Loucy (cell line): ENCODE measurements around the gene OR2T8.

ENCODE experiments used
- H2AFZ ChIP-seq: fragments of 200-600 bp; sonication (generic); 2 replicates; pipeline ENCODE4 v1.6.0; 2016; ENCODE audit warnings: antibody characterized with exemption, mild to moderate bottlenecking, low read length, moderate library complexity
- H3F3A ChIP-seq: fragments of 200-600 bp; 2 replicates; pipeline ENCODE4 v1.6.0; 2016; ENCODE audit warnings: antibody characterized with exemption, low read depth, mild to moderate bottlenecking
- H3K27me3 ChIP-seq: fragments of 200-600 bp; sonication (generic); 2 replicates; pipeline ENCODE4 v1.6.1; 2014; ENCODE audit warnings: low read length, mild to moderate bottlenecking; ENCODE audit not compliant: insufficient read depth, poor library complexity, severe bottlenecking
- H3K36me3 ChIP-seq: fragments of 200-600 bp; sonication (generic); 2 replicates; pipeline ENCODE4 v1.6.1; 2016; ENCODE audit warnings: low read length; ENCODE audit not compliant: insufficient read depth
- H3K4me1 ChIP-seq: fragments of 200-600 bp; sonication (generic); 2 replicates; pipeline ENCODE4 v1.5.1; 2014; ENCODE audit warnings: low read length, mild to moderate bottlenecking; ENCODE audit not compliant: insufficient read depth, poor library complexity, severe bottlenecking
- H3K4me2 ChIP-seq: fragments of 200-600 bp; sonication (generic); 2 replicates; pipeline ENCODE4 v1.6.0; 2014; ENCODE audit warnings: antibody characterized with exemption, low read length, low read depth, mild to moderate bottlenecking; ENCODE audit not compliant: poor library complexity, severe bottlenecking
- H3K4me3 ChIP-seq: fragments of 200-600 bp; sonication (generic); 2 replicates; pipeline ENCODE4 v1.5.1; 2014; ENCODE audit warnings: low read length, mild to moderate bottlenecking, mixed read lengths; ENCODE audit not compliant: poor library complexity, severe bottlenecking
- H3K79me2 ChIP-seq: fragments of 200-600 bp; sonication (generic); 2 replicates; pipeline ENCODE4 v1.6.1; 2014; ENCODE audit warnings: low read length; ENCODE audit not compliant: insufficient read depth
- H3K9ac ChIP-seq: fragments of 200-600 bp; sonication (generic); 2 replicates; pipeline ENCODE4 v1.6.0; 2014; ENCODE audit warnings: mild to moderate bottlenecking, low read depth, low read length, moderate library complexity; ENCODE audit not compliant: poor library complexity, severe bottlenecking
- H3K9me2 ChIP-seq: fragments of 200-600 bp; sonication (generic); replicated peaks from 2 replicates; pipeline ENCODE4 v1.6.1; 2016; ENCODE audit warnings: low read depth, low read length, mixed read lengths
- H3K9me3 ChIP-seq: fragments of 200-600 bp; sonication (generic); 2 replicates; pipeline ENCODE4 v1.6.1; 2014; ENCODE audit warnings: mild to moderate bottlenecking, antibody characterized with exemption, low read length, low read depth; ENCODE audit not compliant: insufficient read depth
- H4K20me1 ChIP-seq: fragments of 200-600 bp; sonication (generic); 2 replicates; pipeline ENCODE4 v1.6.0; 2014; ENCODE audit warnings: antibody characterized with exemption, low read length, mild to moderate bottlenecking; ENCODE audit not compliant: insufficient read depth, poor library complexity, severe bottlenecking
- CTCF ChIP-seq: fragments of 200-600 bp; sonication (generic); conservative IDR thresholded peaks from 2 replicates; pipeline ENCODE4 v1.5.1; 2014; ENCODE audit warnings: mild to moderate bottlenecking, antibody characterized with exemption, low read length
- EZH2phosphoT487 ChIP-seq: fragments of 200-600 bp; IDR thresholded peaks from 2 replicates; pipeline ENCODE4 v1.6.1; 2018; ENCODE audit warnings: antibody characterized with exemption, mild to moderate bottlenecking, moderate library complexity, borderline replicate concordance

OR2T8 gene

GRCh38 chr1:247962911-247963588 is 43.0 kb downstream of the OR2T8 start:
- no peak overlapping the region for H2AFZ ChIP-seq
- no peaks in the 10 kb centered on the region for H4K20me1 ChIP-seq
- no peaks in the 10 kb centered on the region for H3K79me2 ChIP-seq
- no peaks in the 10 kb centered on the region for H3K9me3 ChIP-seq
- H3K27me3 ChIP-seq = no peaks in the 10 kb centered on the region
- no peak overlapping the region for H3K4me3 ChIP-seq
- no peaks in the 10 kb centered on the region for H3K36me3 ChIP-seq
- no peak for TF ChIP-seq EZH2phosphoT487
- no peak for TF ChIP-seq CTCF
- H3F3A ChIP-seq = no peaks in the 10 kb centered on the region
- no peaks in the 10 kb centered on the region for H3K9me2 ChIP-seq
- no peaks in the 10 kb centered on the region for H3K4me1 ChIP-seq
- no peak overlapping the region for H3K9ac ChIP-seq
- no peak overlapping the region for H3K4me2 ChIP-seq

- no peak within 1 kb of the TSS for H3K4me2 ChIP-seq
- H3K9me3 ChIP-seq = no peaks in the 10 kb centered on the region
- H3K4me1 ChIP-seq = no peaks in the 10 kb centered on the region
- no peaks in the 10 kb centered on the region for H3K36me3 ChIP-seq
- H3K9ac ChIP-seq = no peak within 1 kb of the TSS
- no peaks in the 10 kb centered on the region for H3K9me2 ChIP-seq
- H3K27me3 ChIP-seq = no peaks in the 10 kb centered on the region
- H3F3A ChIP-seq = no peaks in the 10 kb centered on the region
- H4K20me1 ChIP-seq = no peaks in the 10 kb centered on the region
- H2AFZ ChIP-seq = no peak within 1 kb of the TSS
- no peaks in the 10 kb centered on the region for H3K79me2 ChIP-seq
- TF ChIP-seq EZH2phosphoT487 = no peak
- TF ChIP-seq CTCF = no peak
- no peak within 1 kb of the TSS for H3K4me3 ChIP-seq
Measured at GRCh38 chr1:247964933-247965332, 44.9 kb downstream of the OR2T8 start, which contains the start of gene OR2AK2. Gene OR2AK2, plus strand, starts transcription at chr1:247965233. Its CDS starts 144 bp downstream, at chr1:247965377.

GRCh38 chr1:247966532-247967204 is 46.6 kb downstream of the OR2T8 start:
- H2AFZ ChIP-seq = no peak overlapping the region
- H3K27me3 ChIP-seq = no peaks in the 10 kb centered on the region
- no peaks in the 10 kb centered on the region for H3K9me3 ChIP-seq
- H3K9me2 ChIP-seq = no peaks in the 10 kb centered on the region
- H3K4me1 ChIP-seq = no peaks in the 10 kb centered on the region
- no peak for TF ChIP-seq EZH2phosphoT487
- TF ChIP-seq CTCF = no peak
- H3F3A ChIP-seq = no peaks in the 10 kb centered on the region
- no peaks in the 10 kb centered on the region for H3K36me3 ChIP-seq
- no peak overlapping the region for H3K9ac ChIP-seq
- no peak overlapping the region for H3K4me3 ChIP-seq
- H4K20me1 ChIP-seq = no peaks in the 10 kb centered on the region
- no peaks in the 10 kb centered on the region for H3K79me2 ChIP-seq
- H3K4me2 ChIP-seq = no peak overlapping the region
